Mesothelial cell of epicardium (in vitro differentiated cells): Measurements from ENCODE around the gene ACTR5. TPM values are rescaled to one million over a fixed set of nuclear protein-coding genes. Genes with fewer than 3 reads are reported as not detected.

Experiments
- DNase-seq, 2 experiments: peaks; one replicate each; pipeline ENCODE4 v3.0.0; 2021; ENCODE audit warnings: low spot score in 2 of 2; ENCODE audit not compliant: unreplicated experiment in 2 of 2
- H3K27ac Mint-ChIP-seq: 2 replicates; pipeline ENCODE4 v1.8.0; 2021; ENCODE audit warnings: mixed read lengths
- H3K27me3 Mint-ChIP-seq: 2 replicates; pipeline ENCODE4 v1.8.0; 2021; ENCODE audit warnings: low read depth, mixed read lengths
- H3K36me3 Mint-ChIP-seq: 2 replicates; pipeline ENCODE4 v1.8.0; 2021; ENCODE audit warnings: mixed read lengths
- H3K4me1 Mint-ChIP-seq: 2 replicates; pipeline ENCODE4 v1.8.0; 2021; ENCODE audit warnings: mixed read lengths
- H3K4me3 Mint-ChIP-seq: 2 replicates; pipeline ENCODE4 v1.8.0; 2021; ENCODE audit warnings: mild to moderate bottlenecking, moderate library complexity, mixed read lengths
- H3K9me3 Mint-ChIP-seq: 2 replicates; pipeline ENCODE4 v1.8.0; 2021; ENCODE audit warnings: mixed read lengths
- total RNA-seq: library from RNA; stranded (reverse); gene quantifications from 3 replicates; pipeline ENCODE4 v1.2.1, GENCODE V29; 2021
- TF ChIP-seq, protein P1 (sequence below): fragments of 200-600 bp; sonication (generic); IDR thresholded peaks from one replicate; pipeline ENCODE4 v1.5.0; 2021; ENCODE audit warnings: antibody characterized with exemption; ENCODE audit not compliant: unreplicated experiment

The ACTR5 gene
- total RNA-seq, 1 donor from 2014 or later = 9.5 TPM

GRCh38 chr20:38725931-38726803 is 22.1 kb upstream of the ACTR5 start:
- H3K4me1 Mint-ChIP-seq = peaks cover 40% of the 10 kb centered on the region
- H3K9me3 Mint-ChIP-seq = no peaks in the 10 kb centered on the region
- H3K36me3 Mint-ChIP-seq = no peaks in the 10 kb centered on the region
- DNase-seq = peak; percentile 50 to 64
- H3K27ac Mint-ChIP-seq = no peak overlapping the region
- H3K4me3 Mint-ChIP-seq = no peak overlapping the region
- TF ChIP-seq, protein P1, sequence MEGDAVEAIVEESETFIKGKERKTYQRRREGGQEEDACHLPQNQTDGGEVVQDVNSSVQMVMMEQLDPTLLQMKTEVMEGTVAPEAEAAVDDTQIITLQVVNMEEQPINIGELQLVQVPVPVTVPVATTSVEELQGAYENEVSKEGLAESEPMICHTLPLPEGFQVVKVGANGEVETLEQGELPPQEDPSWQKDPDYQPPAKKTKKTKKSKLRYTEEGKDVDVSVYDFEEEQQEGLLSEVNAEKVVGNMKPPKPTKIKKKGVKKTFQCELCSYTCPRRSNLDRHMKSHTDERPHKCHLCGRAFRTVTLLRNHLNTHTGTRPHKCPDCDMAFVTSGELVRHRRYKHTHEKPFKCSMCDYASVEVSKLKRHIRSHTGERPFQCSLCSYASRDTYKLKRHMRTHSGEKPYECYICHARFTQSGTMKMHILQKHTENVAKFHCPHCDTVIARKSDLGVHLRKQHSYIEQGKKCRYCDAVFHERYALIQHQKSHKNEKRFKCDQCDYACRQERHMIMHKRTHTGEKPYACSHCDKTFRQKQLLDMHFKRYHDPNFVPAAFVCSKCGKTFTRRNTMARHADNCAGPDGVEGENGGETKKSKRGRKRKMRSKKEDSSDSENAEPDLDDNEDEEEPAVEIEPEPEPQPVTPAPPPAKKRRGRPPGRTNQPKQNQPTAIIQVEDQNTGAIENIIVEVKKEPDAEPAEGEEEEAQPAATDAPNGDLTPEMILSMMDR = no peak
- peaks cover 99% of the 10 kb centered on the region for H3K27me3 Mint-ChIP-seq

- TF ChIP-seq, protein P1 = no peak
- H3K4me3 Mint-ChIP-seq = no peak overlapping the region
- no peaks in the 10 kb centered on the region for H3K36me3 Mint-ChIP-seq
- H3K27me3 Mint-ChIP-seq = peaks cover 99% of the 10 kb centered on the region
- no peak overlapping the region for H3K27ac Mint-ChIP-seq
- no peaks in the 10 kb centered on the region for H3K9me3 Mint-ChIP-seq
- peaks cover 40% of the 10 kb centered on the region for H3K4me1 Mint-ChIP-seq
- DNase-seq = peak in 1 of 2 experiments; percentile 67
Measured at GRCh38 chr20:38726804-38727606, 21.3 kb upstream of the ACTR5 start.

DNA sequence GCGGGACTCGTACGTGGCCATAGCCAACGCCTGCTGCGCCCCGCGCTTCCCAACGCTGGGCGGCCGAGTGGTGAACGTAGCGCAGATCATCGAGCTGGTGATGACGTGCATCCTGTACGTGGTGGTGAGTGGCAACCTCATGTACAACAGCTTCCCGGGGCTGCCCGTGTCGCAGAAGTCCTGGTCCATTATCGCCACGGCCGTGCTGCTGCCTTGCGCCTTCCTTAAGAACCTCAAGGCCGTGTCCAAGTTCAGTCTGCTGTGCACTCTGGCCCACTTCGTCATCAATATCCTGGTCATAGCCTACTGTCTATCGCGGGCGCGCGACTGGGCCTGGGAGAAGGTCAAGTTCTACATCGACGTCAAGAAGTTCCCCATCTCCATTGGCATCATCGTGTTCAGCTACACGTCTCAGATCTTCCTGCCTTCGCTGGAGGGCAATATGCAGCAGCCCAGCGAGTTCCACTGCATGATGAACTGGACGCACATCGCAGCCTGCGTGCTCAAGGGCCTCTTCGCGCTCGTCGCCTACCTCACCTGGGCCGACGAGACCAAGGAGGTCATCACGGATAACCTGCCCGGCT is 20.6 kb upstream of the ACTR5 start:
- DNase-seq = no peak
- no peaks in the 10 kb centered on the region for H3K36me3 Mint-ChIP-seq
- H3K9me3 Mint-ChIP-seq = no peaks in the 10 kb centered on the region
- TF ChIP-seq, protein P1 = no peak
- peaks cover 40% of the 10 kb centered on the region for H3K4me1 Mint-ChIP-seq
- no peak overlapping the region for H3K4me3 Mint-ChIP-seq
- H3K27me3 Mint-ChIP-seq = peaks cover 99% of the 10 kb centered on the region
- no peak overlapping the region for H3K27ac Mint-ChIP-seq

GRCh38 chr20:38728191-38728781 is 20.0 kb upstream of the ACTR5 start:
- H3K4me3 Mint-ChIP-seq = no peak overlapping the region
- H3K9me3 Mint-ChIP-seq = no peaks in the 10 kb centered on the region
- H3K4me1 Mint-ChIP-seq = peaks cover 36% of the 10 kb centered on the region
- no peak overlapping the region for H3K27ac Mint-ChIP-seq
- H3K36me3 Mint-ChIP-seq = no peaks in the 10 kb centered on the region
- TF ChIP-seq, protein P1 = no peak
- H3K27me3 Mint-ChIP-seq = peaks cover 98% of the 10 kb centered on the region
- no peak for DNase-seq

DNA sequence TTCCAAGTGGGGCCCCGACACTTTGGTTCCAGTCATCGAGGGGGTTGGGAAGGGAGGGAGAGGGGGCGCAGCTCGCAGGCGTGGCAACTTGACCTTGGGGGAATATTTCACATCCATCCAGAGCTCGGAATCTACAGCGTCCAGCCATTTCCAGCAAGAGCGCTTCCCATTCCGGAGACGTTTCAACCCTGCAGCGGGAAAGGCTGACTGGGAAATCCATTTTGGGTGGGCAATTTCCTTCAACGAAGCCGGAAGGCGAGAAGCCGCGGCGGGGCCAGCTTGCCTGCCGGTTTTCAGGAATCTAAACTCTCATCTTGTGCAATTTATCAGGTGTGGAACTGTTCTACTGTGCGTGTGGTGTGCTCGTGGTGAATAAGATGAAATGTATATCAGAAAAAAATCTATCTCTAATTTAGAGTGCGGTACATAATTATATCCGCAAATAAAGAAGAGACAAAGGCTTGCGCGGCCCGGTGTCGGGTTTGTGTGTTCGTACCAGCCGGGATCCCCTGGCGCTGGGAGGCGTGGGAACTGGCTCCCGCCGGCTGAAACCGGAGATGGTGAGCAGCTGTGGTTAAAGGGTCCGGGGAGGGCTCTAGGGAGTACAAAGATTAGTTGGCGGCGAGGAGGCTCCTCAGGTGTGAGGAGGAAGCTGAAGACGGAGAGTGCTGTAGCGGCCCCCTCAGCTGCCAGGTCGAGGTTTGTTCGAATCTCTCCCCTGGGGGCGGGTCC is 19.2 kb upstream of the ACTR5 start:
- no peak overlapping the region for H3K4me3 Mint-ChIP-seq
- no peak for DNase-seq

More for the DNA sequence above, 19.2 kb upstream of the ACTR5 start:
- Mint-ChIP-seq H3K27me3 (peaks cover 98% of the 10 kb centered on the region), H3K4me1 (peaks cover 33% of the 10 kb centered on the region), H3K27ac (no peak overlapping the region), H3K9me3 (no peaks in the 10 kb centered on the region), H3K36me3 (no peaks in the 10 kb centered on the region)
- TF ChIP-seq, protein P1 = no peak
